CD4-positive, alpha-beta T cell treated with Interleukin-12 subunit alpha and Interleukin-12 subunit beta, for 1 hour (primary cell): ENCODE data around the gene FAM181B.

Source experiments
- DNase-seq: peaks from one replicate; pipeline ENCODE4 v3.0.0-alpha.2; 2020

The FAM181B gene

GRCh38 chr11:82680252-82680651, 53.4 kb downstream of the FAM181B start:
- no peak for DNase-seq
